NCI-H69 (cell line): Measurements from ENCODE around the gene TMEM131.

Experiments used
- DNase-seq: peaks from one replicate; lab custom pipeline; 2025; lab: John Stamatoyannopoulos, UW

Gene TMEM131

GRCh38 chr2:97759727-97760407, 235.9 kb downstream of the TMEM131 start:
- no peak for DNase-seq

- no peak for DNase-seq
These were observed 237.5 kb downstream of the TMEM131 start for GRCh38 chr2:97758131-97758705.

DNA sequence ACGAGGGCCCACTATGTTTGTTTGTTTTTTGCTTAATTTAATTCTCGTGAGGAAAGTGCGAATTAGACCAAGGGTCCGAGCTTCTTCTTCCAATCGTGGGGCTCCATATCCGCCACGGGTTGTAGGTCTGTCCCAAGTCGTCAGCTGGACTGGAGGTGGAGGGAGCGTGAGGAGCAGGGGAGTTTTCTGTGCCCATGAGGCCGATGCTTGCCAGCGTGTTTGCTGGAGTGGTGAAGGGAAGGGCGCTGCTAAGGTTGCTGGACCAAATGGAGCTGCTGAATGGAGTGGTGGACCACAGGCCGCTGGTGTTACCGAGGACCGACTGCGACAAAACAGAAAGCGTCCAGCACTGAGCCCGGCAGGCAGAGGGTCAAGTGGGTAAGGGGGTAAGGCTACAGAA, 238.7 kb downstream of the TMEM131 start:
- DNase-seq, result no peak

- DNase-seq, result no peak
These were observed 240.3 kb downstream of the TMEM131 start for GRCh38 chr2:97755491-97755890.

GRCh38 chr2:97754690-97755346, 240.9 kb downstream of the TMEM131 start:
- DNase-seq, result no peak

DNA sequence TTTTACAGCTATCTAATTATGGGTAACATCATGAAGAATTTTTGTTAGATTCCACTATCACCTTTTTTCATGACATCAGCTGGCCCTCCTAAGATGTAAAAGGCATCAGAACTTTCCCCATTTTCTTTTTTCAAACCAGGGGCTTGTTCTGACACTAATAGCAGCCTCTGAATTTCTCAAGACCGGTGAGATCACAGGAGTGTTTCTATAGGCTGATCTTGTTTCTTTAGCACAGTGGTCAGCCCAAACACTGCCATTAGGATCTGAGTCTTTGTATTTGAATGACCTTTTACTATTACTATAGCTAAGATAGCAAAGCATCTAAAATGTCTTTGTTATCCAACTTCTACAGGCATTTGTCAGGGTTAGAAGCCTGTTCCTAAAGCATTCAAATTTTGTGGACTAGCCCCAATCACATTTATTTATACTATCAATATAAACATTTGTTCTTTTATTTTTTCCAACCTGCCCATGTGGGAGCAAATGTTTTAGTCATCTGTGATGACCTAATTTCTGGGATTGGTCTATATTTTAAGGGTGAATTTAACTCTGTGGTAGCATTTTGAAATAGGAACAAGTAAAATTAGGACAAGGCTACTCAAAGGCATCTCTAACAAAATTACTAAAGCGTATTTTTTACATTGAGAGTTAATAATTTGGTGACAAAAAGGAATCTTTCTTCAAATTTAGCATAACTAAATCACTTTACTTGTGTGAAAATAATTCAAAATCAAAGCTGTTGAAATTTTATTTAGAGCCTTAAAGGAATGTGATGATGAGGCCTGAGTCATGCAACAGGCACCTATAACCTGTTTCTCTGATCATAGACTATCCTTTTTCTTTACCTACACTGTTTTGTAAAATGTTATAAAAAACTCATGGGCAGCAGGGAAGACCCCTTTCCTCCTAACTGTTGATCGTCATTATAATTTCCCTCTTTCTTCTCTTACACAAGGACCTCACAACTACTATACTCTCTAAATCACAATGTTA, 243.1 kb downstream of the TMEM131 start:
- no peak for DNase-seq

GRCh38 chr2:97751752-97752151, 244.0 kb downstream of the TMEM131 start:
- peak; percentile 51 for DNase-seq

DNA sequence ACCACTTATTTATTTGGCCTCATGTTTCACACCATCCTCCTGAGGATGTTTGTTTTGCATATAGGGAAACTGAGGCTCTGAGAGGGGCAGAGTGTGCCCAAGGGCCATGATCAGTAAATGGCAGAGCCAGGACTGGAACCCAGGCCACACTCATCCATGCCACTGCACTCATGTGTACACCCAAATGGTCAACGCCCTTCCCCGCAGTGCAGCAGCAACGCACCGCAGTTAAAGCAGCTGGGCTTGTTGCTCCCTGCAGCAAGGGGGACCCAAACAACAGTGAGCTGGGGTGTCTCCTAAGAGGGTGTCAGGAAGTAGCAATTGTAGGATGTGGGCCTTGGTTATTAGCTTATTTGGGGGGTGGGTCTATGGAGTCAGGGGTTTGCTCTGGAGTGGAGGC, 245.7 kb downstream of the TMEM131 start:
- DNase-seq, result no peak

DNA sequence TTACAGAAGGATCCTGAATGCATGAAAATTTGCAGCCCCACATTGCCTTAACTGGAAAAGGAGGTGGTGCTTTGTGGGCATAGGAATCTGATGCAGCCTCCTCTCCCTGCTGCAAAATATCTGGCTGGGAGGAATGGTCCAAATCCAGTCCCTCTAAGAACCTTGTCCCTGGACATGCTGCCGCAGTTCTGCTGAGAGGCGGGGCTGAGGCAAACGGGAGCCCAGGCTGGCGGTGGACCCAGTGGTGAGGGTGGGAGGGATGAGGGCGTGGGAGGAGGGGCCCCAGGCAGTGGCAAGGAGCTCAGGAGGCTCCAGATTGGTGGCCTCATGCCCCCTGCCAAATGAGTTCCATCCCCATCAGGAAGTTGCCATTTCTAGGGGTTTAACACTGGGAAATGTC, 246.2 kb downstream of the TMEM131 start:
- no peak for DNase-seq

- DNase-seq, result no peak
These were observed 248.0 kb downstream of the TMEM131 start for GRCh38 chr2:97747716-97748115.

GRCh38 chr2:97747285-97747684, 248.5 kb downstream of the TMEM131 start:
- no peak for DNase-seq

DNA sequence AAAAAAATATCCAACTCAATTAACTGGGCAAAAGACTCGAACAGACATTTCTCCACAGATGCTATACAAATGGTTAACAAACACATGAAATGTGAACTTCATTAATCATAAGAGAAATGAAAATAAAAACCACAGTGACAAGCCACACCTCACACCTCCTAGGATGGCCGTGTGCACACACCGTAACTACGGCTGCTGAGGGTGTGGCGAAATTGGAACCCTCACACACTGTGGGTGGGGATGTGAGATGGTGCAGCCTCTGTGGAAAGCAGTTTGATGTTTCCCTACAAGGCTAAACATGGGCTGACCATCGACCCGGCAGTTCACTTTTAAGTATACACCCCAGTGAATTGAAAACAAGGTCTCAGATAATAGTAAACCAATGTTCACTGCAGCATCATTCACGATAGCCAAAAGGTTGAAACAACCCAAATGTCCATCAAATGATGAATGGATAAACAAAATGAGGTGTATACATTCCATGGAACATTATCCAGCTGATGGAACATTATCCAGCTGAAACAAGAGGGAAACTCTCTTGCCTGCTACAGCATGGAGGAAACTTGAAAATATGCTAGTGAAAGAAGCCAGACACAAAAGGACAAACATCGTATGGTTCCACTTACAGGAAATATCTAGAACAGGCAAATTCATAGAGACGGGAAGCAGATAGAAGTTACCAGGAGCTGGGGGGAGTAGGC, 250.1 kb downstream of the TMEM131 start:
- peak; percentile 53 for DNase-seq

DNA sequence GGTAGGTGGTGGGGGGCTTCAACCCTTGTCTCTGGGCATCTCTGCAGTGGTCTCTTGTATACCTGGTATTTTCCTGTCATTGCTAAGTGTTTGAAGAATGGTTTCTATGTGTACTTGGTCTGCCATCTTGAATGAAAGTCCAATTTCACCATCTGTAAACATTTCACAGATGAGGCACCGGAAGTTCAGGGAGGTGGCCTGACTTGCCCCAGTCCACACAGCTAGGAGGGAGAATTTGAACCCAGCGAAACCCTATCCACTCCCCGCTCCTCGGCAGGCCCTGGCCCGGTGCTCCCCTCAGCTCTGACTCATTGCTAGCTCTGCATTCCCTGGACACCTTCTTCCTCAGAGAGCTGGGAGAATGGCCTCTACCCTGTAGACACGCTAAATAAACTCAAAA, 251.8 kb downstream of the TMEM131 start:
- DNase-seq, result no peak

DNA sequence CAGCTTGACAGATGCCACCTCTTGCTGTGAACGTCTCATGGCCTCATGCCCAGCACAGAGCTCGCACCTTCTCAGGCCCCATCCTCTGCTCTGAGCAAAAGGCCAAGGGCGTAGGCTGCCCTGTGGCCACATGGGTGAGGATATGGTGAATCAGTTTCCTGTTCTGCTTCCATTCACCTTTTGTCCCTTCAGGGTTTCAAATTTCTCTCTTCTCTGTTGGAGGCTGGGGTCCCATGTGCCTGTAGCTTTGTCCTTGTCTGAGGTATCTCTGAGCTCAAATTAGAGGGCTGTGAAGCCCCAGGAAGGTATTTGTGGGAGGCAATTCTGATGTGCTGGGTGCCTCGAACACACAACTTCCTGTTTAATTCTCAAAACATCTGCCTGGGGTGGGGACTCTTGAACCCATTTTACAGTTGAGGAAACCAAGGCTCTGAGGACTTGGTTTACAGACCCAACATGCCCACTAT, 253.3 kb downstream of the TMEM131 start:
- DNase-seq, result peak; percentile 12

- DNase-seq, result no peak
These were observed 254.1 kb downstream of the TMEM131 start for GRCh38 chr2:97741686-97742085.

- no peak for DNase-seq
These were observed 254.5 kb downstream of the TMEM131 start for GRCh38 chr2:97741251-97741650.

GRCh38 chr2:97740590-97741182, 255.1 kb downstream of the TMEM131 start:
- DNase-seq, result peak; percentile 75

DNA sequence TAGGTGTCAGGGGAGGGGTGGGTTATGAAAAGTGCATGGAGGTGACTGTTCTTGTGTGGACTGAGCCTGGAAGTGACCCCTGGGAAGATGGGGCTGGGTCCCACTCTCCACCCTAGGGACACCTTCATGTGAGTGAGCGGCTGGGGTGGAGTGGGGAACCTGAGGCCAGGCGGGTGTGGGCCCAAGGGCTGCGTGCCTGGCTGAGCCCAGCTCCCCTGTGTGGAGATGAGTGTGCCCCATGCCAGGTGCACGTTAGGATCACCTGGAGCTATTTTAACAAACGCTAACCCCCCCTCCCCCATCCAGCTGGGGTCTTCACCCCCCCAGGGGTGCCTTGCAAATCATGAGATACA, 255.9 kb downstream of the TMEM131 start:
- DNase-seq, result no peak

DNA sequence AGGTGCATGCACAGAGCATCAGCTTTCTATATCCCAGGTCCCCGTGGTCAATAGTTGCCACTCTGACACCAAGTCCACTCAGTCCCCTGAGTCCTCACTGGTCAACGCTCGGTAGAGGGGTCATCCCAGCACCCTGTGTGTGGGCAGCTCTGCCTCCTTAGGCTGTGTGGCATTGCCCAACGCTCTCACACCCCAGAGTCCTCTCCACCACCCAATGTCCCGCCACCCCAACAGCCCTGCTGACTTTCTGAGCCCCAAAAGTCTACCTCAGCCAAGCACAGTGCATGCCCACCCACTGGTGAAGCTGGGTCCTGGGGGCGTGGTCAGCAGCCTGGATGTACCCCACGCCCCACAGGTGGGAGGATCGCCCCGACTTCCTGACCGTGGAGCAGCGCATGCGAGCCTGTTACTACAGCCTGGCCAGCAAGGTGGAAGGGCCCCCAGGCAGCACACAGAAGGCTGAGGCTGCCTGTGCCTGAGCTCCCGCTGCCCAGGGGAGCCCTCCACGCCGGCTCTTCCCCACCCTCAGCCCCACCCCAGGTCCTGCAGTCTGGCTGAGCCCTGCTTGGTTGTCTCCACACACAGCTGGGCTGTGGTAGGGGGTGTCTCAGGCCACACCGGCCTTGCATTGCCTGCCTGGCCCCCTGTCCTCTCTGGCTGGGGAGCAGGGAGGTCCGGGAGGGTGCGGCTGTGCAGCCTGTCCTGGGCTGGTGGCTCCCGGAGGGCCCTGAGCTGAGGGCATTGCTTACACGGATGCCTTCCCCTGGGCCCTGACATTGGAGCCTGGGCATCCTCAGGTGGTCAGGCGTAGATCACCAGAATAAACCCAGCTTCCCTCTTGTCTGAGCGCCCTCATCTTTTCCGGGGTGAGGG, 256.5 kb downstream of the TMEM131 start:
- DNase-seq, result no peak
